ENCODE data around the gene NEUROD4.

DNA sequence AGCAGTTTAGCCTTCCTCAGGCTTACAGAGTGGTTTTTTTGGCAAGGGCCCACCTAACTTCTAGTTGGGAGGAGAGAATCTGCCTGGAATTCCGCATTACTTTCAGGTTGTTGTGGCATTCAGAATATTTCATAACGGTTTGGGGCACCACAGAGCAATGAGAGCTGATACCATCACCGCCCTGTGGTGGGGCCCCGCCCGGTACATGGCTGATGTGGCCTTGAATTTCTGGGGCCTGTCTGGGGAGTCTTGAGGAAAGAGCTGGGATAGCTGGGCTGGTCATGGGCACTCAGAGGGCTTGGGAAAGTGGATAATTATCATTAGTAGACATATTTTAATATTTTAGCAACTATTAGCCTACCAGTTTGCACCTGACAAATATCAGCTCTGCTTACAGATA is 39.4 kb upstream of the NEUROD4 start:
- no peak for TF ChIP-seq CTCF (IDR thresholded peaks at IDR 0.05; ENCODE audit: low read depth, low read length)
- no peak for TF ChIP-seq EZH2phosphoT487 (IDR thresholded peaks at IDR 0.05; ENCODE audit: low read depth)
